ENCODE results near the gene ZNF383.
"Not testable (repeated sequence)": the region's sequence is repeated elsewhere in the genome, so short reads cannot be mapped to it uniquely, and the experiment has no call there.

Gene ZNF383
- total RNA-seq, result 13.7 to 23.0 reads per million in 2 donors

DNA sequence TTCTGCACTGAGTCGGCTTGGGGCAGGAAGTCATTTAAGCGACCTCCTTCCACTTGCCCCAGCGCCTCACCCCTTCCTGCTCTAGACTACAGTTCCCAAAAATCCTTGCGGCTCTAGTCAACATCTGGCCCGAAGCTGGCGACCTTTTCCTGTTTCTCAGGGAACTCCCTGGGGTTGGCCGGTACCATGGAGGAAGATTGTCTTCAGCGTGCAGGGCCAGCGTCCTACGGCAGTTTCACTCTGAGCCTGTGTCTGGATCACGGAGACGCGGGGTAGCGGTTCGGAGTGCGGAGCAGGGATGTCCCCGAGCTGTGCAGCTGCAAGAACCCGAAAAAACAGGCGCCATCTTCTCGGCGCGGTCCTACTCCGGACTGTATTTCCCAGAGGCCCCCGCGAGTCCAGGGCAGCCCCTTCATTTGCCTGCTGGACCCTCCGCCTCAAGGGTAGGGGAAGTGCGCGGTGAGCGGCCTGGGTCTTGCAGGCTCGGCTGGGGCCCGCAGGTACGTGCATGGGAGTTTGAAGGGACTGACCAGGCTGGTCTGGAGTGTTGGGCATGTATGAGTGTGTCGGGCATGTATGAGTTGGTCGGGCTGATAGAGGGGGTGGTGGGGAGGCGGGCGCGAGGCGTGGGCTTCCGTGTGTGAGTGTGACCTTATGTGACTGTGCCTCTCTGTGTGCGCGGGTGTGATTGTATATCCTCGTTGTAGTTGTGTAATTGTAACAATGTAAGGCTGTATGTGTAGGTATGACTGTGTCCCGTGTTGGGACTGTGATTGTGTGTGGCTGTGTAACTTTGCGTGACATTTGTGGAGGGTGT lies at the start of gene ZNF383:
ZNF383 (plus strand) TSS at position 440 of the 817 bp plus-strand sequence. CDS start 12,240 bp downstream, outside the sequence.
- DNase-seq, result peak; percentile 43 to 95 (median 75)

DNA sequence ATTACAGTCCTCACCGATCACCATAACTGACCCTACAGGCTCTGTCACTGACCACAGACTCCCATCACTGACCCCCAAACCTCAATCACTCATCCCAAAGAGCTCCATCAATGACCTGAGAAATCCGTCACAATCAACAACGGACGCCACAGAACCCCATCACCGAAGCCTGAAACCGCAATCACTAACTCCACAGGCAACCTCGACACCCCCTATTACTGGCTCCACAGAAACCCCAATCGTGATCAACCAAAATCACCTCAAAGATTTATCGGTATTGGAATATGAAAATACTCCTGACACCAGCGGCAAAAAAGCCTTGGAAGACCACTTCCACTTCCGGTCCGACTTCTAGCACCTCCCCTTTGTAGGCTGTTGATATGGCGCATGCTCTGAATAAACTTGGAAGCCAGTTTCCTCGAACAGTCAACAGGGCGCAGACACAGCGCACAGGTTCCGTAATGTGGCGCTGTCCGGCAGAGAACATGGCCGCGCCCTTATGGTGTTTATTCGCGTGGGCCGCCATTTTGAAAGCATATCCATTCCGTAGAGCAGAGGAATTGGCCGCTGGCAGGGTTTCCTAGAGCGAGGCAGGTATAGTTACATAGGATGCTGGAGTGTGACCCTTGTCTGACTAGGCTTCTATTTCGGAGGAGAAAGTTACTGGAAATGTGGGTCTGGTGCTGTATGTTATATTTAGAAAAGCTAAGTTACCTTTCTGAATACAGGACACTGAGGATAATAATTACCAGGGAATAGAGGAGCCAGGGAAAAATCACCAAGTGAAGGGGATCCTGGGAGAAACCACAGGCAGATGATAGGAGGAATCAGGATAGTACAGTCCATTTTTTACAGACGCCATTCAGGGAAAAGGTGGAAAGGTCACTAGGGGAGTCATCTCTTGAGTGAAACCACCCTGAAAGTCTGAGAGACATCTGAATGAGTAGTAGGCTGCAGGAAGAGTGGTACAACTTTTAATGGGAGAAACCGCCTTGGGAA lies 45.3 kb upstream of the ZNF383 start, which contains the start of gene ZNF585A:
ZNF585A (minus strand) TSS at position 328 of the 999 bp plus-strand sequence. CDS start 2,785 bp downstream, outside the sequence.
- peak; percentile 63 to 98 (median 84) for DNase-seq

DNA sequence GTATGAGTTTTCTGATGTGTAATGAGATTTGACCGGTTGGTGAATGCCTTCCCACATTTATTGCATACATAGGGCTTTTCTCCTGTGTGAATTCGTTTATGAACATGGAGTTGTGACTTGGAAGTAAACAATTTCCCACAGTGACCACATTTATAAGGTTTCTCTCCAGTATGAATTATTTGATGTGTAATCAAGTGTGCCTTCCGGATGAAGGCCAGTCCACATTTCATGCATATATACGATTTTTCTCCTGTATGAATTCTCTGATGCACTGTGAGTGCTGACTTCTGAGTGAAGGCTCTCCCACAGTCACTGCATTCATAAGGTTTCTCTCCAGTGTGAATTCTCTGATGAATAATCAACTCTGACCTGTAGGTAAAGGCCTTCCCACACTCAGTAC lies 31.9 kb upstream of the ZNF383 start:
- DNase-seq, result not testable (repeated sequence)

DNA sequence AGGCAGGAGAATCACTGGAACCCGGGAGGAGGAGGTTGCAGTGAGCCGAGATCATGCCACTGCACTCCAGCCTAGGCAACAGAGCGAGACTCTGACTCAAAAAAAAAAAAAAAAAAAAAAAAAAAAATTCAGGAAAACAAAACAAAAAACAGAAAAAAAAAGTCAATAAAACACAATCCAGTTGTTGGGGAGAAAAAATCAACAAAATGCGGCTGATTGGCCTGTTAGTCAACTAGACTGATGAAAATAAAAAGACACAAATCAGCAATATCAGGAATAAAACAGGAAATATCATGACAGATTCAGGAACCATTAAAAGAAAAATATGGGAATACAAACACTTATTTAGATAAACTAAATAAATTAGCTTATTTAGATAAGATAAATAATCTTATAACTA lies 22.8 kb upstream of the ZNF383 start:
- not testable (repeated sequence) for DNase-seq

DNA sequence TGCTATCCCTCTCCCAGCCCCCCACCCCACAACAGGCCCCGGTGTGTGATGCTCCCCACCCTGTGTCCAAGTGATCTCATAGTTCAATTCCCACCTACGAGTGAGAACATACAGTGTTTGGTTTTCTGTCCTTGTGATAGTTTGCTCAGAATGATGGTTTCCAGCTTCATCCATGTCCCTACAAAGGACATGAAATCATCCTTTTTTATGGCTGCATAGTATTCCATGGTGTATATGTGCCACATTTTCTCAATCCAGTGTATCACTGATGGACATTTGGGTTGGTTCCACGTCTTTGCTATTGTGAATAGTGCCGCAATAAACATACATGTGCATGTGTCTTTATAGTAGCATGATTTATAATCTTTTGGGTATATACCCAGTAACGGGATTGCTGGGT lies 20.9 kb upstream of the ZNF383 start:
- not testable (repeated sequence) for DNase-seq

DNA sequence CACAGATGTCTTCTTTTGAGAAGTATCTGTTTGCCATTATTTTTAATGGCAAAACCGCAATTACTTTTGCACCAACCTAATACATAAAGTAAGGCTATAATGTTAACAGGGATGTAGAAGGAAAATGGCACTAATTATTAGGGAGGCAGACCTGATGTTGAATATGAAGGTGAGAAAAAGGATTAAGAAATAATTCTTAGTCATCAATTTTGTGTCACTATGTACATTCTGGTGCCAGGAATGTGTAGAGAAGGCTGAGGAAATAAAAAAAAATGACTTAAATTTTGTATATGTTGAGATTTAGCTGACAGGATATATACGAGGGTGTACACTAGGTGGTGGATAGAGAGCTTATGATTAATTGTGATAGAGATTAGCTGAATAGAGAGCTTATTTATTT lies 20.2 kb upstream of the ZNF383 start:
- no peak for DNase-seq

DNA sequence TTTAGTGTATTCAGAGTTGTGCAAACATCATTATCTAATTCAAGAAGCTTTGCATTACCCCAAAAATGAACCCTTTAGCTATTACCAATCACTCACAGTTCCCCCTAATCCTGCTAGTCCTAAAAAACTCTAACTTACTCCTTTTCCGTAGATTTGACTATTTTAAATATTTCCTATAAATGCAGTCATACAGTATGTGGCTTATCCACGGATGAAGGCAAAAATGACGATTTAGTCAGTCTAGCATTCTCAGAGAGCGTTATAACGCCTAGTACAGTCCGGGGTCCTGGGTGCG lies 587 bp upstream of the ZNF383 start:
- no peak for DNase-seq

DNA sequence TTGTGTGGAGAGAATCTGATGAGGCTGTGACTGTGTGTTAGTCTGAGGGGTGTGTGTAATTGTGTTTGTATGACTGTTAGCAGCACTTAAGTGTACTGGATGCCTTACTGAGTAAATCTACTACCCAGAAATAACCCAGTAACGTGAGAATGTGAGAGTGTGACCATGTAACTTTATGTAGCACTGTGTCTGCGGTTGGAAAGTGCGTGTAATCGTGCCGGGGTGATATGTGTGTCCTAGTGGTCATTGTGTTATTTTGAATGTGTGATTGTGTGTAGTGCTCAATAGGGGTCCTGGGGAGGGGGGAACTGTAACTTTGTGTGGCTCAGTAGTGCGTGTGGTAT lies 550 bp downstream of the ZNF383 start:
- DNase-seq, result no peak

DNA sequence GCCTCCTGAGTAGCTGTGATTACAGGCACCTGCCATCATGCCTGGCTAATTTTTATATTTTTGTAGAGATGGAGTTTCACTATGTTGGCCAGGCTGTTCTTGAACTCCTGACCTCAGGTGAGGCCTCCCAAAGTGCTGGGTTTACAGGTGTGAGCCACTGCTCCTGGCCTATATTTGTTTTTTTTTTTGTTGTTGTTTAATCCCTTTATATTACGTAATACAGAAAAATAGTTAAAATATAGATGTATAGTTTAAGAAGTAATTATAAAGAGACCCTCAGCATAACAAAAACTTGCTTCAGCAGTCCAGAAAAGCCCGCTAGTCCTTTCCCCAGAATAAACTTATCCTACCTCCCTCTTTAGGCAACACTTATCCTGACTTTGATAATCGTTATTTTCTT lies 2.4 kb downstream of the ZNF383 start:
- no peak for DNase-seq

DNA sequence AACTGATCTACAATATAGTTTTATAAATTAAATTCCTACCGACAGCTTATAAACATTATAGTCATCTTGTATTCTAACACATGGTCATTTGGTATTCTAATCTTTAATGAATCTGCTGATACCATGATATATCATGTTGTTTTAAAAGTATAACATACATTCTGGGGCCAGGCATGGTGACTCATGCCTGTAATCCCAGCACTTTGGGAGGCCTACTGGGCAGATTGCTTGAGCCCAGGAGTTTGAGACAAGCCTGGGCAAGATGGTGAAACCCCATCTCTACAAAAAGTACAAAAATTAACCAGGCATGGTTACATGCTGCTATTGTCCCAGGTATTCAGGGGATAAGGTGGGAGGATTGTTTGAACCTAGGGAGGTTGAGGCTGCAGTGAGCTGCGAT lies 3.1 kb downstream of the ZNF383 start:
- DNase-seq, result no peak

DNA sequence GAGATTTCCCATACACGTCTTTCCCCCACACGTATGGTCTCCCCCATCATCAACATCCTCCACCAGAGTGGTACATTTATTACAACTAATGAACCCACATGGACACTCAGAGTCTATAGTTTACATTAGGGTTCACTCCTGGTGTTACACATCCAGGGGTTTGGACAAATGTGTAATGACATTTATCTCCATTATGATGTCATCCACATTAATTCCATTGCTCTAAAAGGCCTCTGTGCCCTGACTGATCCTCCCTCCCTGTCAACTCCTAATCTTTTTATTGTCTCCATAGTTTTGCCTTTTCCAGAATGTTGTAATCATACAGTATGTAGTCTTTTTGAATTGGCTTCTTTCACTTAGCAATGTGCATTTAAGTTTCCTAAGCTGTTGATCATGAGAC lies 8.2 kb downstream of the ZNF383 start:
- DNase-seq, result no peak

DNA sequence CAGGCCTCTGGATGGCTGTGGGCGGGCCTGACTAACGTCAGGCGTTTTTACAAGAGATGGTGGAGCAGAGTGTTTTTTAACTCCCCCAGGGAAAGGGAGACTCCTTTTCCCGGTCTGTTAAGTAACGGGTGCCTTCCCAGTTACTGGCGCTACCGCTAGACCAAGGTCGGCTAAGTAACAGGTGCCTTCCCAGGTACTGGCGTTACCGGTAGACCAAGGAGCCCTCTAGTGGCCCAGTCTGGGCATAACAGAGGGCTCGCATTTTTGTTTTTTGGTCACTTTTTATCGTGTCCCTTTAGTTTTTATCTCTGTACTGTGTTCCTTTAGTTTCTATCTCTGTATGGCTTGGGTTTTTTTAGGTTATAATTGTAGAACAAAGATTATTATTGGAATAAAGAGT lies 10.0 kb downstream of the ZNF383 start:
- DNase-seq, result peak in 1 of 5 experiments; percentile 25

DNA sequence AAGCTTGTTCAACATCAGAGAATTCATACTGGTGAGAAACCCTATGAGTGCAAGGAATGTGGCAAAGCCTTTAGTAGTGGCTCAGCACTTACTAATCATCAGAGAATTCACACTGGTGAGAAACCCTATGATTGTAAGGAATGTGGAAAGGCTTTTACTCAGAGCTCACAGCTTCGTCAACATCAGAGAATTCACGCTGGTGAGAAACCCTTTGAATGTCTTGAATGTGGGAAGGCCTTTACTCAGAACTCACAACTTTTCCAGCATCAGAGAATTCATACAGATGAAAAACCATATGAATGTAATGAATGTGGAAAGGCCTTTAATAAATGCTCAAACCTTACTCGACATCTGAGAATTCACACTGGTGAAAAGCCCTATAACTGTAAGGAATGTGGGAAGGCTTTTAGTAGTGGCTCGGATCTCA lies 25.2 kb downstream of the ZNF383 start:
- DNase-seq, result no peak

DNA sequence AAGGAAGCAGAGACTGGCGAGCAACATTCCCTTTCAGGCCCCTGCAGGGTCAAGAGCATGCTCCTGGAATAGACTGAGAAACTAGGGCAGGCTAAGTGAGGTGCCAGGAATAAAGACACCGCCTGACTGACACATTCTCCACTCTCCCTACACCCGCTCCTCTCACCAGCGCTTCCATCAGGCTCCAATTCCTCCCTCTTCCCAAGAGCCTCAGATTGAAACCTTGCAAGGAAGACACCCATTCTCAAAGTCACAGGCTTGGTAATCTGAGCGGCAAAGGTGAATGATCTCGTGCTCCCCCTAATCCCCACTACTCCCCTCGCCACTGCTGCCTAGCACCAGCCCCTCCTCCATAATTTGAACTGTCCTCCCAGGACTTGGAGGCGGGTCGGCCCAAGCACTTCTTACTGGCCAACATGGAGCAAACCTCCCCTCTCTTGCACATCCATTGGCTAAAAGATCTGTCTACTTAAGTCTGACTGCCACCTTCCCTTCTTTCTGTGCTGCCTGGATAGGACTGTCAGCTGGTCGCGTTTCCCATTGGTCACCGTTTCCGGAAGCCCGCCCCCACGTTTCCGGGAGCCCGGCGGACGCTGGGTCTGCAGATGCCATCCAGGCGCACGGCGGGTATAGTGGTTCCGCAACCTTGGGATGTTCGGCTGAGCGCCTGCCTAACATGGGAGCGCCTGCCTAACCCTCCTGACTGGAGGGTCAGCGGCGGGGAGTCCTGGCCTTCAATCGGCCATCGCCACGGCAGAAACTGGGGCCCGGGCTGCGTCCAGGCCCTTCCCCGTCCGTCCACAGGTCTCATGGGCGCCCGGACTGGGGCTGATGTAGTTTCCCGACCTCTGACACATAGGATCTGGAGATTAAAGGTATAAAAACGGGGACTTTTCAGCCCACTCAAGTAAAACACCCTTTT lies 33.6 kb downstream of the ZNF383 start:
- DNase-seq, result peak in 3 of 5 experiments; percentile 15 to 57 (median 15)

DNA sequence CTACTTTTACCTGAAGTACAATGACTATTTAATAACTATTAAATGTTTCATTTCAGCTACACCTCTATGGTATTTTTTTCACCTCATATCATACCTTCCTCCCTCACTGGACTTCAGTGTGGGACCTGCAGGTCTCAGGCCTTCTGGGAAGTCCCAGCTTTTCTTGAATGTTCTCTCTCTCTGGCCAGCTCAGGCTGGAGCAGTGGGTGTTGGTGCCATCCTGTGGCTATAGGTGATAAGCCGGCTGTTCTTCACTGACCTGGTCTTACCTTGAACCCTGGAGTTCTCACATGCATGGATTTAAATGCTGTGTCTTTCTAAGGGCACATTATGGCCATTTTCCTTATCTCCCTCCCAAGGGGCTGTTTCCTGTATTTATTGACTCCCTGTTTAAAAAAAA lies 45.0 kb downstream of the ZNF383 start:
- DNase-seq, result not testable (repeated sequence)

DNA sequence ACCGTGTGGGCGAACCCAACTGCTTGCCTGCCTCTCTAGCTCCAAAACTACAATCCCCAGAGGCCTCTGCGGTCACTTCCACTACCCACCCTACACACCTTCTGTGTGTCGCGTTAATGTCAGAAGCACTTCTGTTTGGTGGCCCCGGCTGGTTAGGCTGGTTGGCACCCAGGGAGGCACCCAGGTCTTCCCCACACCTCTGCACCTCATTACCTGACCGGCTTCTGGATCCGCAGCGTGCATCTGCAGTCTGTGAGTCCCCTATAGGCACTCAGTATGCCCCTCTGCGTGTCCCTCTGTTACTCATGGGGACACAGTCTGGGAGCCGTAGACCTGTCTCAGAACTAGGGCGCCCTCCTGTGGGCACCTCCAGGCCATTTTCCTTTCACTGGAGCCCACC lies 49.0 kb downstream of the ZNF383 start:
- not testable (repeated sequence) for DNase-seq

DNA sequence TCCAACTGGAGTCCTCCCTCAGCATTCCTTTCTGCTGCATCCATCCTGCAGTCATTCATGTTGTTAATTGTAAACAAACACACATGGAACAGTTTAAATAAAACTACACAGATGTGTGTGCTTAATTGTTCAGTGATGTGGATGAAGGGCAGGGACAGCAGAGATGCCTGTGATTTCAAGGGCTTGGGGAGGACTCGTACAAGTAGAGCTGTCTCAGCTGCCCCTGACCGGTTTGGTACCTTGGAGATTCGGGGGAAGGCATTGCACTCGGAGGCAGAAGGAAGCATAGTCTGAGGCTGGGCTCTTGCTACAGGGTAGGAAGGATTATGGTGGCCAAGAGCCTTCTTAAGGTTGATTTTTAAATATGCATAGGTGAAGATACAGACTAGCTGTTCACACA lies 49.7 kb downstream of the ZNF383 start:
- not testable (repeated sequence) for DNase-seq

DNA sequence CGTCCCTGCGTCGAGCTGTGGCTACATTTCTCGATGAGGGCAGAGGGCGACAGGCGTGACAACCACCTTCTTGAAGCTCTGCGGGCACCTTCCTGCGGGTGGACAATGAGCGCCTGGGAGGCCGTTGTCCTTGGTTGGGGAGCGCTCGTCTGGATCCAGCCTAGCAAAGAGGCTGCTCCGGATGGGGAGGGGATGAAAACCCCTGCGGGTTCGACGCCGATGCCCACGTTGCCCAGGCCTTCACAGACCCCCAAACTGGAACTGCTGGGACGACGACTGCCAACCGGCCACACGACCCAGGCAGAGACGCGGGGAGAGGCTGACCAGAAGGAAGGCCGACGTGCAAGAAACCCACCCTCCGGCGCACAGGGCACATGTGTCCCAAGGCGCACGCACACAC lies 62.6 kb downstream of the ZNF383 start:
- not testable (repeated sequence) for DNase-seq

DNA sequence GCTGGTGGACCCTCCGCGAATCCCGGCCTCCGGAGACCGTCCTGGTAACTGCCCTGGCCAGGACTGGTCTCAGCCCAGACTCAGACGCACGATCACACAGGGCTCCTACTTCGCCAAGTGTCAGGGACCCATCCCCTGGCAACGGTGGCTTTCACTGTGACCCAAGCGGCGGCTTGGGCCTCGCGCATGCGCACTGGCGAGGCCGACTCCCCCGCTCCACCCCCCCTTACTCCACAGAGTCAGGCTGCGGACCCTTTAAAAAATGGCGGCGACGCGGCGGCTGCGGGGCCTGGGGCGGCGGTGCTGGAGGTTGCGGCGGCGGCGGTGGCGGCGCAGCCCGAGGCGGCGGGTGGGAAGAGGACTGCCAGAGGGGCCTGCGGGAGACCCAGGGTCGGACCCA lies 66.0 kb downstream of the ZNF383 start:
- not testable (repeated sequence) for DNase-seq

DNA sequence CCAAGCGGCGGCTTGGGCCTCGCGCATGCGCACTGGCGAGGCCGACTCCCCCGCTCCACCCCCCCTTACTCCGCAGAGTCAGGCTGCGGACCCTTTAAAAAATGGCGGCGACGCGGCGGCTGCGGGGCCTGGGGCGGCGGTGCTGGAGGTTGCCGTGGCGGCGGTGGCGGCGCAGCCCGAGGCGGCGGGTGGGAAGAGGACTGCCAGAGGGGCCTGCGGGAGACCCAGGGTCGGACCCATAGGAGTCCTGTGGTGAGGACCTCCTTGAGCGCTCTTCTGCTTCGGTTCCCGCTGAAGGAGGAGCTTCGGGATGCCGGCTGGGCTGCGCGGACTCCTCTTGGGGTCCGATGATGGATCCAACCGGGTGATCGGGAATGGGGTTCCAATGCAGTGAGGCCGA lies 71.2 kb downstream of the ZNF383 start:
- peak in 1 of 5 experiments; percentile 17 for DNase-seq

DNA sequence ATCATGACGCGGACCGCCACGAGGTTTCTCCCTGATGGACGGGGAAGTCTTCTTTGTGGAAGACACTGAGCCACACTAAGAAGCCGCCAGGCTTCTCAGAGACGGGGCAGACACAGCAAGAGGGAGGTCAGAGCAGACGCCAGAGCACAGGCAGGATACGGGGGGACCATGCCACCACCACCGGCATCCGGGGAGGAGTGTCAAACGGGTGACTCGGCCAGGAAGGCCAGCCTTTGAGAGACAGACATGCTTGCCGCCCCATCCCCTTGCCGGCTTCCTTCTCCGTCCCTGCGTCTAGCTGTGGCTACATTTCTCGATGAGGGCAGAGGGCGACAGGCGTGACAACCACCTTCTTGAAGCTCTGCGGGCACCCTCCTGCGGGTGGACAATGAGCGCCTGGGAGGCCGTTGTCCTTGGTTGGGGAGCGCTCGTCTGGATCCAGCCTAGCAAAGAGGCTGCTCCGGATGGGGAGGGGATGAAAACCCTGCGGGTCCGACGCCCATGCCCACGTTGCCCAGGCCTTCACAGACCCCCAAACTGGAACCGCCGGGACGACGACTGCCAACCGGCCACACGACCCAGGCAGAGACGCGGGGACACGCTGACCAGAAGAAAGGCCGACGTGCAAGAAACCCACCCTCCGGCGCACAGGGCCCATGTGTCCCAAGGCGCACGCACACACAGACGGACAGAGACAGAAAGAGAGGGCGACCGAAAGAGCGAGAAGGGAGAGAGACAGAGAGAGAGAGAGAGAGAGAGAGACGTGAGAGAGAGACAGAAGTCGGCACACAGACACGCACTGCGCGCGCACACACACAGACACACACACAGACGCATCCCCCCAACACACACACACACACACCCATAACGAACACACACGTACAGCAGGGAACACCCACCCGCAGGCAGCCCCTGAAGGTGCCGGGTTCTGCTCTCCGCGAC lies 75.3 kb downstream of the ZNF383 start:
- peak in 1 of 5 experiments; percentile 53 for DNase-seq
